IPS-18c (cell line): ENCODE data around the gene MALT1.
"Not testable (repeated sequence)": the region's sequence is repeated elsewhere in the genome, so short reads cannot be mapped to it uniquely, and the experiment has no call there.

ENCODE experiments used
- H3K4me3 ChIP-seq: 2 replicates; pipeline ENCODE4 v1.7.0; 2013; ENCODE audit warnings: low read depth, mild to moderate bottlenecking, low read length, moderate library complexity; ENCODE audit not compliant: insufficient read depth
- H3K9me3 ChIP-seq: one replicate; pipeline ENCODE4 v1.6.1; 2013; ENCODE audit warnings: mild to moderate bottlenecking, low read length, moderate library complexity; ENCODE audit not compliant: control insufficient read depth, insufficient read depth

The MALT1 gene

GRCh38 chr18:58671111-58671631 is at the start of gene MALT1:
Gene MALT1, plus strand, starts transcription at chr18:58671465. Its CDS starts 179 bp downstream, at chr18:58671644.
- Histone ChIP-seq H3K4me3 (peak within 1 kb of the TSS; percentile 65), H3K9me3 (no peaks in the 10 kb centered on the region)

DNA sequence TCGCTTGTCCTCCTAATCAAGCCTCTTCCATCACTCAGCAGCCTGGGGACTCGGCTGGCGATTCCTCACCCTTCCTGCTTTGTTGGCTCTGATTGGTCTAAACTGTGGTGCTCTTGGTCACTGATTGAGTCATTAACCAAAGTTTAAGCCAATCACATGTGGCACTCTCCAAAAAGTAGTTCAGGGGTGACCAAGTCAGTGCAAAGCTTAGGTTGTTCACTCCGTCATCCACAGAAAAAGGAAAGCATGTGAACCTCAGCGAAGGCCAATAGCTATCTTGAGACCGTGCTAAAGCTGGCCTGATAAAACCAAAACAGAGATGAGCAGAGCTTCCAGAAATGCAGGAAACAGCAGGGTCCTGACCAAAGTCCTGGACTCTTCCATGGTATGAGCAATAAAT is 47.3 kb upstream of the MALT1 start:
- Histone ChIP-seq H3K9me3 (no peaks in the 10 kb centered on the region), H3K4me3 (no peak overlapping the region)

DNA sequence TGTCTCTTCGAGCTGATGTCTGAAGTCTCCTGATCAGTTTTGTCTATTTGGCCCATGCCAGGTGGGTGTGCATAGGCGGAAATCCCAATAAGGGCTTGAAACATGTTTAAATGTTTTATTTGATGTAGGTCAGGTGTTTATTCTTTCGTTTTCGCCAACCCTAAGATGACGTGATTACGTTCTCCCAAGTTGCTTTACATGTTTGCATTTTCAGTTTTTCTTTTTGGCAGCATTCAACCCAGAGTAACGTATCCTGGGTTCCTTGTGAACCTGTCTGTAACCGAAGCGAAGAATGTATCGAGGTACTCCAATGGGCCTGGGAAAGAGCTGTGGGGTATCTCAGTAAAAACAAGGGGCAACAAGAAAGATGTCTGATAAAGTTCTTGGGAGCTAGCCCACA is 45.4 kb upstream of the MALT1 start:
- no peak overlapping the region for H3K4me3 ChIP-seq
- H3K9me3 ChIP-seq: no peaks in the 10 kb centered on the region

DNA sequence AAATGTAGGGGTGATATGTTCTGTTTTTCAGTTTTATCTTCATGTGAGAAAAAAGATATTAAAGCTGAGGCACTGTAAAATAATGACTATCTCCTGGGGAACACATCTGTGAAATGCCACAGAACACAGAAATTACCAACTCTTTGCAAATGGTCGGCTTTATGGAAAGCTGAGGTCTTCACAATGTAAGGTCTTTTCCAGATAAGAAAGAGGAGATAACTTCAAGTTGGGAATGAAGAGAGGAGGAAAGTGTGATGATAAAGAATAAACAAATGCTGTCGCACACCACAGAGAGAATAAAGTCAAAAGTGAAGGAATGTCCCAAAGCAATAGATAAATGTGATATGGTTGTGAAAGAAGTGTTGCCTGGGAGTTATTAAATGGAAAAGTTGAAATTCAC is 41.2 kb upstream of the MALT1 start:
- Histone ChIP-seq H3K9me3 (no peaks in the 10 kb centered on the region), H3K4me3 (no peak overlapping the region)

- Histone ChIP-seq H3K4me3 (no peak overlapping the region), H3K9me3 (no peaks in the 10 kb centered on the region)
Observed at GRCh38 chr18:58631301-58631700, 40.0 kb upstream of the MALT1 start.

- Histone ChIP-seq H3K4me3 (no peak overlapping the region), H3K9me3 (no peaks in the 10 kb centered on the region)
Observed at GRCh38 chr18:58632552-58632951, 38.7 kb upstream of the MALT1 start.

DNA sequence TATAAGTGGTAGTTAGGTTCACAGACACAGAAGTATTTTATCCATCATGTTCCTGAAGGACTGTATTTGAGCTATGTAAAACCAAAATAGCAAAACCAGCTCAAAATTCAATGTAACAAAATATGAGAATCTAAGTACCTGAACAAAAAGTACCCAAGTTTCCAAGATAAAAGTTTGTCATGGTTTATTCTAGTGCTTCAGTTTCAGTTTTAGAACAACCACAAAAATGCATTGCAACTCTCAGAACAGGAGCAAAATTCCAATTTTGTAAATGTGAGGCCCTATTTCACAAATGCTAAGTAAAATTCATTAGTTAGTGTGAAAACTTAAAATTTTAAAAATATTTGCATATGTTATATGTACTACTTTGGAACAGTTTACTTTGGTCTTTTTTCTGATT is 37.4 kb upstream of the MALT1 start:
- no peak overlapping the region for H3K4me3 ChIP-seq
- H3K9me3 ChIP-seq: no peaks in the 10 kb centered on the region

DNA sequence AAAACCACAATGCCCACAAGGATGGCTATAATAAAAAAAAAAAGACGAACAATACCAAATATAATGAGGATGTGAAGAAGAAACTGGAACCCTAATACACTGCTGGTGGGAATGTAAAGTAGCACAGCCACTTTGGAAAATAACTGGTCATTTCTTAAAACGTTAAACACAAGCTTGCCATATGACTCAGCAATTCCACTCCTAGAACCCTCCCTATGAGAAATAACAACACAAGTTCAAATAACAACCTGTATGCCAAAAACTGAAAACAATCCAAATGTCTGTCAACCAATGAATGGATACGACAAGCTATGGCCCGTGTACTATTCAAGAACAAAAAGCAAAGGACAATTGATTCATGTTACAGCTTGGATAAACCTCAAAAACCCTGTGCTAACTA is 35.4 kb upstream of the MALT1 start:
- H3K9me3 ChIP-seq: no peaks in the 10 kb centered on the region
- H3K4me3 ChIP-seq: no peak overlapping the region

- Histone ChIP-seq H3K9me3 (no peaks in the 10 kb centered on the region), H3K4me3 (no peak overlapping the region)
Observed at GRCh38 chr18:58637197-58637596, 34.1 kb upstream of the MALT1 start.

DNA sequence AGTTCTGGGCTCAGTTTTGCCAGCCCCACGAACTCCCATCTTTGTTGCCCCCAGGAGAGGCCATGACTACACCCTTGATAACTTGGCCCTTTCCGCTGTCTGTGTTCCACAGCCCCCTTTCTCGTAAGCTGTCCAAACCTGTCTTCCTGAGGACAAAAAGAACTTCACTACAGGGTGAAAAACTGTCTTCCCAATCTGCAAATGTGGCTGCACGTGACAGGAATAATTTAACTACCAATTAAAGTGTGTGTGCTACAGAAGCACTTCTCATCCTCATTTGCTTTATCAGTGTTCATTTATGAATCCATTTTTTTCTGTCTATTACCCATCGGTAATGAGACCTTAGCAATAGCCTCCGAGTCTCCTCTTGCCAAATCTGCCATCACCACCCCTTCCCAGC is 33.3 kb upstream of the MALT1 start:
- H3K4me3 ChIP-seq: no peak overlapping the region
- H3K9me3 ChIP-seq: no peaks in the 10 kb centered on the region

DNA sequence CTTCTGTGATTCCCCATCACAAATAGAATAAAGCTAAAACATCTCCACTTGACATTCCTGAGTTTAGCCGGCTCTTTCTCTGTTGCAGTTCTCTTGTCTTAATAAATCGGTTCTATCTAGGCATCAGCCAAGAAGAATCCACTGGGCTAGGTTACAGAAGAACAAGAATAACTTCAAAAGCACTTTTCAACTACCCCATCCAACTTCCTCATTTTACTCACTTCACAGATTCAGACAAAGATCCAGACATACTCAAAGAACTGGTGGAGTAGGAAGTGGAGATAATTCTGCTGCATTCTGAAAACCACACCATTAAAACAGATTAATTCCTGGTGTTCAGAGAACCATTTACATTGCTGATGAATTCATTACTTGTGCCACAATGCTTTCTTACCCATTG is 32.8 kb upstream of the MALT1 start:
- Histone ChIP-seq H3K4me3 (no peak overlapping the region), H3K9me3 (no peaks in the 10 kb centered on the region)

DNA sequence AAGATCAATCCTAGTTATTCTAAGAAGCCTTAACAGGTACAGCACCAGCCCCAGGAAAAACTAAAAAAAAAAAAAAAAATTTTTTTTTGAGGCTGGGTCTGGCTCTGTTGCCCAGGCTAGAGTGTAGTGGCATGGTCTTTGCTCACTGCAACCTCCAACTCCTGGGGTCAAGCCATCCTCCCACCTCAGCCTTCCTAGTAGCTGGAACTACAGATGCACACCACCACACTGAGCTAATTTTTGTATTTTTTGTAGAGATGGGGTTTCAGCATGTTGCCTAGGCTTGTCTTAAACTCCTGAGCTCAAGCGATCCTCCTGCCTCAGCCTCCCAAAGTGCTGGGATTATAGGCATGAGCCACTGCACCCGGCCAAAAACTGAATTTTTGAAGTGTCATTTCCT is 32.0 kb upstream of the MALT1 start:
- Histone ChIP-seq H3K4me3 (no peak overlapping the region), H3K9me3 (peaks cover 2% of the 10 kb centered on the region)

- H3K4me3 ChIP-seq: no peak overlapping the region
- peaks cover 3% of the 10 kb centered on the region for H3K9me3 ChIP-seq
Observed at GRCh38 chr18:58639751-58640427, 31.4 kb upstream of the MALT1 start.

- no peak overlapping the region for H3K4me3 ChIP-seq
- peaks cover 6% of the 10 kb centered on the region for H3K9me3 ChIP-seq
Observed at GRCh38 chr18:58640428-58640805, 30.8 kb upstream of the MALT1 start.

DNA sequence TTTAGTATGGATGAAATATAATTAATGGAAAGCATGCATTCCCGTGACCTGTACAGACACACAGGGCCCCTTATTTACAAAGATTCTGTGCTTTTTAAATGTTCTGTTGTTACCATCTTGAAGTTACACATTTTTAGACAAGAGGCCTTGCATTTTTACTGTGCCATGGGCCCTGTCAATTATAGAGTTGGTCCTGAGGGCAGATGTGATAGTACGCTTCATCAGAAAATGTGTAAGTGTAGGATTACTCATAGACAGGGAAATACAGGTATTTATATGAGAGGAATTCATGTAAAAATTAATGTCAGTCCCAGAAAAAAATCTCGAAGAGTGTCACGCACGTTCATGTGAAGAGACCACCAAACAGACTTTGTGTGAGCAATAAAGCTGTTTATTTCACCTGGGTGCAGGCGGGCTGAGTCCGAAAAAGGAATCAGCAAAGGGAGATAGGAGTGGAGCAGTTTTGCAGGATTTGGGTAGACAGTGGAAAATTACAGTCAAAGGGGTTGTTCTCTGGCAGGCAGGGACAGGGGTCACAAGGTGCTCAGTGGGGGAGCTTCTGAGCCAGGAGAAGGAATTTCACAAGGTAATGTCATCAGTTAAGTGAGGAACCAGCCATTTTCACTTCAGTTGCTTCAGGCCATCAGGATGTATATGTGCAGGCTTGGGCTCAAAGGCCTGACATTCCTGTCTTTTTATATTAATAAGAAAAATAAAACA is 30.2 kb upstream of the MALT1 start:
- Histone ChIP-seq H3K9me3 (peaks cover 8% of the 10 kb centered on the region), H3K4me3 (no peak overlapping the region)

GRCh38 chr18:58643557-58643956 is 27.7 kb upstream of the MALT1 start:
- not testable (repeated sequence) for H3K9me3 ChIP-seq

DNA sequence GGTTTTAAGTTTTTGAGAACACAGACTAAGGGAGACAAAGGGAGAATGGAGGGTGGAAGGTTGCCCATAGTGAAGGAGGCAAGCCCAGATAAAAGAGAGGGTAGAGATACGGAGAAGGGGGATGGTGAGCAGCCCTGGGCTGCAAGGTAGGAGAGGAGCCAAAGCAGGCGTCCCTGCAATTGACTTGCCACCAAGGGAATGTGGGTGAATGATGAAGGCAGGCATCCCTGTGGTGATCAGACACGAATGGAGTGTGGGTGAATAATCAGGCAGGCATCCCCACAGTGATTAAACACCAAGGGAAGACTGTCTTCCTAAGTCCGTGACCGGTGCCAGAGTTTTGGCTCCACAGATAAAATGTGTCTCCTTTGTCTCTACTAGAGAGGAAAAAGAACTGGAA is 25.9 kb upstream of the MALT1 start:
- Histone ChIP-seq H3K4me3 (no peak overlapping the region), H3K9me3 (peaks cover 8% of the 10 kb centered on the region)

More at GRCh38 chr18:58643557-58643956, 27.7 kb upstream of the MALT1 start:
- not testable (repeated sequence) for H3K4me3 ChIP-seq

DNA sequence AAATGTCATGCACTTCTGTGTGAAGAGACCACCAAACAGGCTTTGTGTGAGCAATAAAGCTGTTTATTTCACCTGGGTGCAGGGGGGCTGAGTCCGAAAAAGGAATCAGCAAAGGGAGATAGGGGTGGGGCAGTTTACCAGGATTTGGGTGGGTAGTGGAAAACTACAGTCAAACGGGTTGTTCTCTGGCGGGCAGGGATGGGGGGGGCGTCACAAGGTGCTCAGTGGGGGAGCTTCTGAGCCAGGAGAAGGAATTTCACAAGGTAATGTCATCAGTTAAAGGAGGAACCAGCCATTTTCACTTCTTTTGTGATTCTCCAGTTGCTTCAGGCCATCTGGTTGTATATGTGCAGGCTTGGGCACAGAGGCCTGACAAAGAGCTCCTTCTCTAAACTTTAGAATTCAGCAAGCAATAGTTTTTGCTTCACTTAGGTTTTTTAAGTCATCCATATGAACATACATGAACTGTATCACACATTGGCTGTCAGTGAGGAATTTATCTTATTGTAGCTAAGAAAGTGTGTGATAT is 24.9 kb upstream of the MALT1 start:
- no peak overlapping the region for H3K4me3 ChIP-seq
- H3K9me3 ChIP-seq: peaks cover 8% of the 10 kb centered on the region
